Body of pancreas (tissue), 4 donors: ENCODE results near the gene TMX2.

Experiments used
- CTCF ChIP-seq, 7 experiments: fragments of 450-650 bp in 4 of 7; fragments of 200-600 bp in 3 of 7; sonication (generic) in 3 of 7; IDR thresholded peaks; one replicate each; pipeline ENCODE4 v1.5.1; 2016 to 2019; ENCODE audit warnings: antibody characterized with exemption in 7 of 7
- POLR2A ChIP-seq, 3 donors: fragments of 450-650 bp; IDR thresholded peaks; one replicate each; pipeline ENCODE4 v1.6.1; 2016; ENCODE audit warnings: antibody characterized with exemption in 3 of 3, mild to moderate bottlenecking in 2 of 3

- TF ChIP-seq CTCF (IDR thresholded peaks at IDR 0.05) = no peak
- no peak for TF ChIP-seq POLR2A (IDR thresholded peaks at IDR 0.05)
Measured at GRCh38 chr11:57675176-57675941, 37.0 kb upstream of the TMX2 start.
